ENCODE results near the gene TAS1R1.

Gene TAS1R1

DNA sequence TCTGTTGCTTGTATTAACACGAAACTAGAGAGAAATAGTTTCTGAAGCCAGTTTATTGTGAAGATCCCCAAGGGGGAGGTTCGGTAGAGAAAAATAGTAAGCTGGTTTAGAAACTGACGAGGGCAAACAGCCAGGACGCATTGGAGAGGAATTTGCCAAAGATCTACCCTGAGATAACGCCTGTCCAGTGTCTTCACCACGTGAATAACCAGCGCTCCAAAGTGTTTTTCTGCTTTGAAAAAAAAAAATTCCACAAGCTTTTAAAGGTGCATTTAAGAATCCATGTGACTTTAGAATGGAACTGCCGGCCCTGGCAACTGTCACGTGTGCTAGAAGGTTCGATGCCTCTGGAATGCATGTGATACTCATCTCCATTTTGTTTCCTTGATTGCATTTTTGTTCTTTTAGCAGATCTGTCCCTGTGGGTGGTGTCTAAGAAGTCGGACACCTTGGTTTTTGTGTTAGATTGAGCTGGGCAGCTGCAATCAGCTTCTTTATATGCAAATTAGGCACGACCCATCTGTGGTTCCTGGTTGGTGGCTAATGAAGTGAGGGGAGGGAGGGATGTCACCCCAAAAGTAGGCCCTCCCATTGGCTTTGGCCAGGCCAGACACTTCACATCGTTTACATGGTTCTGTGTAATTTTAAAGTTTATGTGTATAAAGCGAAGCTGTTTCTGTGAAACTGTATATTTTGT, 68.3 kb downstream of the TAS1R1 start:
- DNase-seq (ENCODE audit: insufficient read length, low spot score) (no peak), FAIRE-seq (no peak)
- TF ChIP-seq, protein P1, sequence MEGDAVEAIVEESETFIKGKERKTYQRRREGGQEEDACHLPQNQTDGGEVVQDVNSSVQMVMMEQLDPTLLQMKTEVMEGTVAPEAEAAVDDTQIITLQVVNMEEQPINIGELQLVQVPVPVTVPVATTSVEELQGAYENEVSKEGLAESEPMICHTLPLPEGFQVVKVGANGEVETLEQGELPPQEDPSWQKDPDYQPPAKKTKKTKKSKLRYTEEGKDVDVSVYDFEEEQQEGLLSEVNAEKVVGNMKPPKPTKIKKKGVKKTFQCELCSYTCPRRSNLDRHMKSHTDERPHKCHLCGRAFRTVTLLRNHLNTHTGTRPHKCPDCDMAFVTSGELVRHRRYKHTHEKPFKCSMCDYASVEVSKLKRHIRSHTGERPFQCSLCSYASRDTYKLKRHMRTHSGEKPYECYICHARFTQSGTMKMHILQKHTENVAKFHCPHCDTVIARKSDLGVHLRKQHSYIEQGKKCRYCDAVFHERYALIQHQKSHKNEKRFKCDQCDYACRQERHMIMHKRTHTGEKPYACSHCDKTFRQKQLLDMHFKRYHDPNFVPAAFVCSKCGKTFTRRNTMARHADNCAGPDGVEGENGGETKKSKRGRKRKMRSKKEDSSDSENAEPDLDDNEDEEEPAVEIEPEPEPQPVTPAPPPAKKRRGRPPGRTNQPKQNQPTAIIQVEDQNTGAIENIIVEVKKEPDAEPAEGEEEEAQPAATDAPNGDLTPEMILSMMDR (IDR thresholded peaks at IDR 0.05; ENCODE audit: insufficient read depth, missing control alignments) = no peak

DNA sequence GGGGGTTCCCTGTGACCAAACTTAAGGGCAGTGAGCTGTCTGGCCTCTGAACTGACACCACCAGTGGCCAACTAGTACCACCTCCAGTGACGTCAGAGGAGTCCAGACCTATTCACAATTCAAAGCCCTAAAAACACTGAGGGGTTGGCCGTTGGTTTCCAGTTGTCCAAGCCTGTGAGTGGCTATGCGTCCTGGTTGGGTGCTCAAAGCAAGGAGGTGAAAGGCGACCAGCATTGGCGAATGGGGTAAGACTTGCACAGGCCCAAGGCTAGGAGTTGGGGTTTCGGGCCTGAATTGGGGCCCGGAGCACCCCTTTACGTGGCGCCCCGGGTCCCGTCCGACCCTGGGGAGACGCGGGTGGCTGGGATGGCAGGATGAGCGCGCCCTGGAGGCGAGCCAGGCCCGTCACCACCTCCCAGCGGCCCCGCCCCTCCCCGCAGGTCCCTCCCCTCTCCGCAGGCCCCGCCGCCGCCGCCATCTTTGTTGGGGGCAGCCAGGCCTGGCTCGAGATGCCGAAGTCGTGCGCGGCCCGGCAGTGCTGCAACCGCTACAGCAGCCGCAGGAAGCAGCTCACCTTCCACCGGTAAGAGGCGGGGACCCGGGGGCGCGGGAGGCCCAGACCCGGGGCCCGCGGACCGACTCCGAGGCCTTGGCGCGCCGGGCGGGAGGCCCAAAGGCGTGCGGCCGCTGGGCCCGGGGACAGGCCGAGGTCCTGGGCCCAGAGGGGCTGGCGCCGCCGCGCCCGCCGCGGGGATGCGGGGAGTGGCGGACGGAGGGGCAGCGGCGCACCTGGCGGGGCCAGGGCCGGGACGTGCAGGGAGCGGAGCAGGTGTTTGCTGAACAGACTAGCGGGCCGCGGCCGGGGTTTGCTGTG, 69.8 kb downstream of the TAS1R1 start, which contains the start of gene THAP3:
Gene THAP3, plus strand, starts transcription at position 159 of the 874 bp plus-strand sequence. Its CDS starts 351 bp downstream, at position 510.
- no peak for FAIRE-seq
- TF ChIP-seq, protein P1 (IDR thresholded peaks at IDR 0.05; ENCODE audit: insufficient read depth, missing control alignments) = peak; percentile 2
- DNase-seq (ENCODE audit: insufficient read length, low spot score) = peak; percentile 66

DNA sequence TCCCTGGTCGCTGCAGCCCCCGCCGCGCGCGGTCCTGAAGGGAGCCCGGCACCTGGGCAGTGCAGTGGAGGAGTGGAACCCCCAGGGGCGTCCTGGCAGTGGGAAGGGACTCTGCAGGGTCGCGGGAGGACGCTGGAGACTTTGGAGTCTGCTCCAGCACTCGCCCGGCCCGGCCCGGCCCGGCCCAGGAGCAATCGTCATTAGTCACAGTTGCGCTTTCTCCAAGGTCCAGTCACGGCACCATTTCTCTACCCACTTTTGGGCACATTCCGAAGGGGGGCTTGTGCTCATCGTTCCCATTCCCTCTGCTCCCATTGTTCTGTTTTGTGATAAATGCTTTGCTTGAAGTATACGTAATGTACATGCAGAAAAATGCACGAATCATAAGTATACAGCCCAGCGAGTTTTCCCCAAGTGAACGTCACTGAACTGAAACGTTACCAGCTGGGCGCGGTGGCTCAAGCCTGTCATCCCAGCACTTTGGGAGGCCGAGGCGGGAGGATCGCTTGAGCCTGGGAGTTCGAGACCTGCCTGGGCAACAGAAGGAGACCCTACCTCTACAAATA, 70.6 kb downstream of the TAS1R1 start:
- FAIRE-seq = no peak
- DNase-seq (ENCODE audit: insufficient read length, low spot score) = no peak
- TF ChIP-seq, protein P1 (IDR thresholded peaks at IDR 0.05; ENCODE audit: insufficient read depth, missing control alignments) = no peak

DNA sequence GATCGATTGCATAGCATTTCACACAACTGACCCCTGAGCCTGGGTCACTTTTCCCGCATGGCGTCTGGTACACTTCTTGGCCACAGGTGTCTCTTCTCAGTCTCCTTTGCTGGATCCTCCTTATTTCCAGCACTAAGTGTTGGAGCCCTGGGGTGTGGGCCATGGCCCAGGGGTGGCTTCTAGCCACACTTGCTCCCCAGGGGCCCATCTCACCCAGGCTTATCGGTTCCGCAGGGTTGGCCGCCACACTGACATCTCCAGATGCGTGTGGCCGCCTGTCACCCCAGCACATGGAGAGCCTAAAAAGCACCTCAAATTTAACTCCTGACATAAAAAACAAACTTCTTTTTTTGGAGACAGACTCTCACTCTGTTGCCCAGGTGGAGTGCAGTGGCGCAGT, 71.9 kb downstream of the TAS1R1 start:
- no peak for FAIRE-seq

DNA sequence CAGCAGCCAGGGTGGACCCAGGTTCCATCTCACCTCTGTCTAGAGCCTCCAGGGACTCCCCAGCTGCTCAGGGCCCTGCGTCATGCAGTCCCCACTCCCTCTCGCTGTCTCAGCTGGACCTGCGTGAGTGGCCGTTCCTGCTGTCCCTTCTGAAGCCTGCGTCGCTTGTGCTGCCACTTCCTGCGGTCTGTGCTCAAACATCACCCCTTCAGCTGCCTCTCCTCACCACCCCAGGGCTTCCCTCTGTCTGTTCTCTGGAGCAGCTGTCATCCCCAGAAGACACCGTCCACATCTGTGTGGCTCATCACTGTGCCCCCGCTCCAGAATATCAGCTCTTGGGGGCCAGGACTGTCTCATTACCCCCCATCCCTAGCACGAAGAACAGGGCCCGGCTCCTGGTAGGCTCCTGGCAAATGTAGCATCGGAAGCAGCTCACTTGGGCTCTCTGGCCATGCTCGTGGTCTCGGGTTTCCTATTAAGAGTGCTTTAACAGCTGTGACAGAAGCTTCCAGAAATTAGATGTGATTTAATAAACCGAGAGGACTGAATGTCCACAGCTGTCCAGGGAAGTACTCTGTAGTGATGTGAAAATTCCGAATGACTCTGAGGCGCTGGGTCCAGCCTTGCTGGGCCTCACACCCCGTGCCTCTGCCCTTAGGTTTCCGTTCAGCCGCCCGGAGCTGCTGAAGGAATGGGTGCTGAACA, 72.9 kb downstream of the TAS1R1 start:
- FAIRE-seq (no peak), DNase-seq (ENCODE audit: insufficient read length, low spot score) (no peak)

More for the DNA sequence above, 71.9 kb downstream of the TAS1R1 start:
- no peak for DNase-seq (ENCODE audit: insufficient read length, low spot score)
- TF ChIP-seq, protein P1 (IDR thresholded peaks at IDR 0.05; ENCODE audit: insufficient read depth, missing control alignments) = no peak

DNA sequence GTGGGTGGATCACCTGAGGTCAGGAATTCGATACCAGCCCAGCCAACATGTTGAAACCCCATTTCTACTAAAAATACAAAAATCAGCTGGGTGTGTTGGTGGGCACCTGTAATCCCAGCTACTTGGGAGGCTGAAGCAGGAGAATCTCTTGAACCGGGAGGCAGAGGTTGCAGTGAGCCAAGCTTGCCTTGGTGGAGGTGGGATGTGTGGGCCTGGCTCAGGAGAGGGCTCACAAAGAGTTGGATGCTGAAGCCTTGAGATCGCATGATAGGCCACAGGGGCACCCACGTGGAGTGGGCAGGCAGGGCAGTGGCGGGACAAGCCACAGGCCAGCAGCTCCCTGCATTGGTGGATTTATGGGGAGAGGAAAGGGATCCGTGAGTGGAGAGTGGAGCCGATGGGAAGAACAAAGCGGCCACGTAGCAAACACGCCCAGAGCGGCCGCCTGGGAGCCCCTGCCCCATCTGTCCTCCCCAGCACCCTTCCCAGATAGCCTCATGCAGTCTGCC, 73.9 kb downstream of the TAS1R1 start:
- FAIRE-seq = no peak
- TF ChIP-seq, protein P1 (IDR thresholded peaks at IDR 0.05; ENCODE audit: insufficient read depth, missing control alignments) = no peak

More for the DNA sequence above, 72.9 kb downstream of the TAS1R1 start:
- TF ChIP-seq, protein P1 (IDR thresholded peaks at IDR 0.05; ENCODE audit: insufficient read depth, missing control alignments) = no peak

More for the DNA sequence above, 73.9 kb downstream of the TAS1R1 start:
- no peak for DNase-seq (ENCODE audit: insufficient read length, low spot score)

All from D721Med (cell line).